D721Med (cell line): ENCODE measurements around the gene FBXW2.

Experiments used
- DNase-seq: peaks from one replicate; pipeline ENCODE4 v3.0.0; 2011; ENCODE audit warnings: low spot score; ENCODE audit not compliant: insufficient read length
- FAIRE-seq: peaks from 2 replicates; lab custom pipeline; 2011; peaks lifted over from hg19 to GRCh38; lab: Jason Lieb, UNC
- CTCF ChIP-seq: IDR thresholded peaks from 2 replicates; pipeline ENCODE4 v1.5.1; 2012; ENCODE audit warnings: mild to moderate bottlenecking, control low read depth; ENCODE audit not compliant: insufficient read depth; ENCODE audit errors: missing control alignments

Gene FBXW2

GRCh38 chr9:120761006-120761405, 32.2 kb downstream of the FBXW2 start:
- FAIRE-seq, result no peak

DNA sequence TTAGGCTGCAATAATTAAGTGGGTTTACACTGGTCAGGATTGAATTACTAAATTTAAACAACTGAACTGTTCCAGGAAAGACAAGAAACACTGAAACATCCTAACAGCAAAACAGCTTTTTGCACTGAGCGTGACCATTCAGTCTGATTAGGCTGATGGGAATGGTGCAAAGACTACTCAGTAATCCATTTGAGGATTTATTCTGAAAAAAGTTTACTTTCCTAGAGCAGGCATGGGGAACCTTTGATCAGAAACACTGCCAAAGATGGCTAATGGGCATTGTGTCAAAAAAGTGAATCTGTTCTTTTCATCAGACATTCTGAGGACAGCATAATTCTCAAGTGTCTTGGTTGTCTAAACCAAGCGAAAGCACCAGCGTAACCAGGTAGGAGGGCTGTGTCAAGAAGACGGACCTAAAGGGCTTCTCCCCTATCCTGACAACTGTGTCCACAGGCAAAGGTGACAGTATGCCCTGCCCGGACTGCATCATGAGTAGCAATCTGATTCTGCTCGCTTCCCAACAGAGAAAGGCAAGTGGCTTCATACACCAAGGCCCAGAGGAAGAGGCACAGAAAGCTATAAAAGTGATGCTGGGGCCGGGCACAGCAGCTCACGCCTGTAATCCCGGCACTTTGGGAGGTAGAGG, 33.3 kb downstream of the FBXW2 start:
- no peak for FAIRE-seq
- no peak for TF ChIP-seq CTCF
- no peak for DNase-seq

More at GRCh38 chr9:120761006-120761405, 32.2 kb downstream of the FBXW2 start:
- TF ChIP-seq CTCF, result no peak
- no peak for DNase-seq

DNA sequence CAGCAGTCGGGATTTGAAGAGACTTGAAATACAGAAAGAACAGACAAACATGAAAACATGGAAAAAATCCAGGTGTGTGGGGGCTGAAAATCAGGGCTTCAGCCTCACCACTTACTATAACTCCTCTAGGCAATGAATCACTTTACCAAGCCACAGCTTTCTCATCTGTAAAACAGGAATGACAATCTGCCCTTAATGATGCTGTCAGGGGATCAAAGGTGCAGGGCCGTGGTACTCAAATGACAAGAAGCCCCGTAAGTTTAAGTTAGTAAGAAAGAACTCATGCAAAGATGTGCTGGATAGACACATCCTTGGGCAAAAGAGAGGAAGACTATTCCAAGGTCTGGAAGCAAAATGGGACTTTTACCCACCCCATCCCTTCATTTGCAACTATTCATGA, 34.7 kb downstream of the FBXW2 start:
- no peak for DNase-seq

GRCh38 chr9:120757026-120757913, 35.9 kb downstream of the FBXW2 start:
- DNase-seq (no peak), FAIRE-seq (no peak)
- TF ChIP-seq CTCF, result no peak

More for the DNA sequence above, 34.7 kb downstream of the FBXW2 start:
- no peak for FAIRE-seq
- no peak for TF ChIP-seq CTCF

GRCh38 chr9:120756531-120756930, 36.7 kb downstream of the FBXW2 start:
- DNase-seq, result no peak
- FAIRE-seq, result no peak
- TF ChIP-seq CTCF, result no peak

DNA sequence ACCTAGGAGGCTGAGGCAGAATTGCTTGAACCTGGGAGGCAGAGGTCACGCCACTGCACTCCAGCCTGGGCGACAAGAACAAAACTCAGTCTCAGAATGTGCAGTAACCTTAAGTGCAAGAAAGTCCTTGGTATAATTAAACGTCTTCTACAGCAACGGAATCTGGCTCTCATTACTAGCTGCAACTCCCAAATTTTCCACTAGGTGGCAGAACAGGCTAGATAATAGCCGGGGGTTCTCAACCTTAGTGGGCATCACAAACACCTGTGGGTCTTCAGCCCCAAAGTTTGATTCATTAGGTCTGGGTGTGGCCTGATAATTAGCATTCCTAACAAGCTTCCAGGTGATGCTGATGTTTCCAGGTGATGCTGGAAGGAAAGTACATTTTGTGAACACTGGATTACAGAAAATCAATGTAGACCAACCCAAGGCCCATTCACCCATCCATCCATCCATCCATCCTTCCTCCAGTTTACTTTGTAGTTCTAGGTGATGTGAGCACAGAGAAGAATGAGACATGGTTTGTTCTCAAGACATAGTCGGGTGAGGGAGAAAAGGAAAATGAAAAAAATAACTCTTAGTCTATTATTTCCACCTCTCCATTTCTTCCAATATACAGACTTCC, 37.3 kb downstream of the FBXW2 start:
- DNase-seq (no peak), FAIRE-seq (no peak)
- peak; percentile 89 for TF ChIP-seq CTCF
